A673 (cell line): ENCODE results near the gene SSTR5. TPM values are rescaled to one million over a fixed set of nuclear protein-coding genes. Genes with fewer than 3 reads are reported as not detected.

ENCODE experiments used
- BruUV-seq: library from RNA; stranded (reverse); fragments of 400-500 nt; replicated peaks from 2 replicates; lab custom pipeline; 2021; lab: Mats Ljungman, UMichigan
- CTCF ChIA-PET: fragments of 300-600 bp; sonication (Branson Sonifier 250); formaldehyde crosslinking; loops from one replicate; lab custom pipeline; 2022; ENCODE audit warnings: antibody characterized with exemption; lab: Charles Lee
- POLR2A ChIA-PET: fragments of 300-600 bp; sonication (Branson Sonifier 250); formaldehyde crosslinking; loops from one replicate; lab custom pipeline; 2022; ENCODE audit warnings: antibody characterized with exemption; ENCODE audit not compliant: low non-redundant PET; lab: Charles Lee
- DNase-seq: peaks from one replicate; pipeline ENCODE4 v3.0.0-alpha.2; 2015; ENCODE audit warnings: low spot score
- H3K27ac ChIP-seq: fragments of 200-600 bp; sonication (generic); 2 replicates; pipeline ENCODE4 v1.5.1; 2016; ENCODE audit warnings: mixed run types, low read depth, mild to moderate bottlenecking, mixed read lengths, antibody characterized with exemption, low read length; ENCODE audit not compliant: poor library complexity, severe bottlenecking
- H3K27me3 ChIP-seq: fragments of 200-600 bp; sonication (generic); replicated peaks from 2 replicates; pipeline ENCODE4 v1.6.1; 2017; ENCODE audit warnings: mixed run types, low read depth, mild to moderate bottlenecking, mixed read lengths, antibody characterized with exemption, low read length; ENCODE audit not compliant: insufficient read depth, poor library complexity
- H3K36me3 ChIP-seq: fragments of 200-600 bp; sonication (generic); 2 replicates; pipeline ENCODE4 v1.6.1; 2016; ENCODE audit warnings: mixed run types, mild to moderate bottlenecking, mixed read lengths, antibody characterized with exemption, low read length; ENCODE audit not compliant: insufficient read depth, poor library complexity, severe bottlenecking
- H3K4me1 ChIP-seq: fragments of 200-600 bp; sonication (generic); 2 replicates; pipeline ENCODE4 v1.6.1; 2017; ENCODE audit warnings: mixed run types, mild to moderate bottlenecking, mixed read lengths, antibody characterized with exemption, low read length; ENCODE audit not compliant: insufficient read depth, poor library complexity, severe bottlenecking
- H3K4me3 ChIP-seq: fragments of 200-600 bp; sonication (generic); 2 replicates; pipeline ENCODE4 v1.5.1; 2016; ENCODE audit warnings: low read depth, mixed run types, mild to moderate bottlenecking, mixed read lengths, low read length; ENCODE audit not compliant: poor library complexity, severe bottlenecking
- H3K9me3 ChIP-seq: fragments of 200-600 bp; sonication (generic); 2 replicates; pipeline ENCODE4 v1.6.1; 2016; ENCODE audit warnings: mixed run types, low read depth, mild to moderate bottlenecking, mixed read lengths, antibody characterized with exemption, low read length; ENCODE audit not compliant: poor library complexity, severe bottlenecking
- EZH2 ChIP-seq: fragments of 200-600 bp; sonication (generic); IDR thresholded peaks from 2 replicates; pipeline ENCODE4 v1.6.1; 2017; ENCODE audit warnings: borderline replicate concordance, low read depth, mild to moderate bottlenecking, mixed read lengths, antibody characterized with exemption, low read length; ENCODE audit not compliant: poor library complexity, severe bottlenecking
- intact Hi-C: fragments of 100-400 bp; cut with micrococcal nuclease; formaldehyde crosslinking; loops from one replicate; pipeline ENCODE4 v1.10.0; 2022; ENCODE audit not compliant: unreplicated experiment
- total RNA-seq: library from RNA; stranded (reverse); gene quantifications from 2 replicates; pipeline ENCODE4 v1.2.3, GENCODE V29; 2021
- TF ChIP-seq, protein P1 (sequence below): fragments of 300-800, 200-600 bp; sonication (generic); conservative IDR thresholded peaks from 2 replicates; pipeline ENCODE4 v1.5.1; 2017; ENCODE audit warnings: low read depth, mild to moderate bottlenecking, antibody characterized with exemption, low read length, moderate library complexity, mixed read lengths

SSTR5 gene
- total RNA-seq, 1 experiment from 2014 or later: not detected

DNA sequence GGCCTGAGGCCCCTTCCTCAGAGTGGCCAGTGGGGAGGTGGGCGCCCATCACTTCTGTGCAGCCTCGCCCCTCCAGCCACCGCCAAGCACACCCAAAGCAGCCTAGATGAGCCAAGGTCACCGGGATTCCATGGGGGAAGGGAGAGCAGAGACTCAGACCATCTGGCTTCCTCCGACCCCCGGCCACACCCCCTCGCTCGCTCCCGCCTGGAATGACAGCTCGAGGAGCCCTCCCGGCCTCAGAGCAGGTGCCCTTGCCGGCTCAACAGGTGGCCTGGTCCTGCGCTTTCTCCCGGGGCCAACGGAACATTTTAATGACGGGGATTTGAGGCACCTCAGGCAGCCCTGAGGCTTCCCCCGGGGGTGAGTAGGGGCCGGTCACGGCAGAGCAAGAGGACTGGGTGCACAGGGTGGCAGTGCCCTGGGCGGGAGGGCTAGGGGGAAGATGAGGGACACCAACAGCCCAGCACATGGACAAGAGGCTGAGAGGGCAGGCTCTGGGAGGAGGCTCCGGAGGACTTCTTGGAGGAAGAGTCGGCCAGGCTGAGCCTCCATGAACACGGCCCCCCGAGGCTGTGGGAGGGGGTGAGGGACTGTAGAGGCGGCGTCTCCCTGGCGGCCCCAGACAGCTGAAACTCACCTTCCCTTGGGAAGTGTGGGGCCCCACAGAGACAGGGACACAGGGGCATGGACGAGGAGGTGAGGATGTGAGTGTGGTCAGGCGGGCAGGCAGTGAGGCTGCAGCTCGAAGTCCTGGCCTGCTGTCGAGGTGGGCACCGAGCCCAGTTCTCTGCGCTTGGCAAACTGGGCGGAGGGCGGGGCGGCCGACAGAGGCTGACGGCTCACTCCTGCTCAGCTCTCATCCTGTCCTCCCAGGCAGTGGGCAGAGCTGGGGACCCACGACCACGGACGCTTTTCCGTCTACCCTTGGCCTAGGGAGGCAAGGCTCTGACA lies 36.0 kb downstream of the SSTR5 start:
- TF ChIP-seq EZH2: no peak
- TF ChIP-seq, protein P1, sequence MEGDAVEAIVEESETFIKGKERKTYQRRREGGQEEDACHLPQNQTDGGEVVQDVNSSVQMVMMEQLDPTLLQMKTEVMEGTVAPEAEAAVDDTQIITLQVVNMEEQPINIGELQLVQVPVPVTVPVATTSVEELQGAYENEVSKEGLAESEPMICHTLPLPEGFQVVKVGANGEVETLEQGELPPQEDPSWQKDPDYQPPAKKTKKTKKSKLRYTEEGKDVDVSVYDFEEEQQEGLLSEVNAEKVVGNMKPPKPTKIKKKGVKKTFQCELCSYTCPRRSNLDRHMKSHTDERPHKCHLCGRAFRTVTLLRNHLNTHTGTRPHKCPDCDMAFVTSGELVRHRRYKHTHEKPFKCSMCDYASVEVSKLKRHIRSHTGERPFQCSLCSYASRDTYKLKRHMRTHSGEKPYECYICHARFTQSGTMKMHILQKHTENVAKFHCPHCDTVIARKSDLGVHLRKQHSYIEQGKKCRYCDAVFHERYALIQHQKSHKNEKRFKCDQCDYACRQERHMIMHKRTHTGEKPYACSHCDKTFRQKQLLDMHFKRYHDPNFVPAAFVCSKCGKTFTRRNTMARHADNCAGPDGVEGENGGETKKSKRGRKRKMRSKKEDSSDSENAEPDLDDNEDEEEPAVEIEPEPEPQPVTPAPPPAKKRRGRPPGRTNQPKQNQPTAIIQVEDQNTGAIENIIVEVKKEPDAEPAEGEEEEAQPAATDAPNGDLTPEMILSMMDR: no peak
- H3K4me3 ChIP-seq: no peak overlapping the region
- H3K27ac ChIP-seq: no peak overlapping the region
- CTCF ChIA-PET: no interaction called here
- no peaks in the 10 kb centered on the region for H3K36me3 ChIP-seq
- POLR2A ChIA-PET: no interaction called here
- H3K27me3 ChIP-seq: no peaks in the 10 kb centered on the region
- peaks cover 4% of the 10 kb centered on the region for H3K4me1 ChIP-seq
- intact Hi-C loops: no loop called here
- no peak for DNase-seq
- no TSS peak for BruUV-seq
- no peaks in the 10 kb centered on the region for H3K9me3 ChIP-seq

DNA sequence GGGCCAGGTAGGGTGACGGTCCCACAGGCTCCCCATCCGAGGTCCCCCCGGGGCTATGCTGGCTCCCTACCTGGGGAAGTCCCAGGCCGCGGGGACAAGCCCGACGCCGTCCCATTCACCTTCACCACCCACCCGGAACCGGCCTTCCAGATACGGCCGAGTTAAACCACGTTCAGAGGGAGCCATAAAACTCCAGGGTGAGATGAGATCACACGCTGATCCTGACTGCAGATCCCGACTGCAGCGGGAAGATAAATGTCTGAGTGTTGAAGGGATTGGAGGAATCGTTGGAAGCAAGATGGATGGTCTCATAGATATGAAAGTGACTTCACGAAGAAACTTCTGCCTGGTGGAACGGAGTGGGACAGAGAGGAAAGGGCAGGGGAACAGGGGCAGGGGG lies 37.1 kb downstream of the SSTR5 start:
- POLR2A ChIA-PET: no interaction called here
- DNase-seq: no peak
- intact Hi-C loops: no loop called here
- Histone ChIP-seq H3K27me3 (no peaks in the 10 kb centered on the region), H3K9me3 (no peaks in the 10 kb centered on the region), H3K4me1 (peaks cover 4% of the 10 kb centered on the region), H3K36me3 (no peaks in the 10 kb centered on the region), H3K27ac (no peak overlapping the region), H3K4me3 (no peak overlapping the region)
- CTCF ChIA-PET: no interaction called here
- no TSS peak for BruUV-seq
- TF ChIP-seq, protein P1: no peak
- TF ChIP-seq EZH2: no peak

DNA sequence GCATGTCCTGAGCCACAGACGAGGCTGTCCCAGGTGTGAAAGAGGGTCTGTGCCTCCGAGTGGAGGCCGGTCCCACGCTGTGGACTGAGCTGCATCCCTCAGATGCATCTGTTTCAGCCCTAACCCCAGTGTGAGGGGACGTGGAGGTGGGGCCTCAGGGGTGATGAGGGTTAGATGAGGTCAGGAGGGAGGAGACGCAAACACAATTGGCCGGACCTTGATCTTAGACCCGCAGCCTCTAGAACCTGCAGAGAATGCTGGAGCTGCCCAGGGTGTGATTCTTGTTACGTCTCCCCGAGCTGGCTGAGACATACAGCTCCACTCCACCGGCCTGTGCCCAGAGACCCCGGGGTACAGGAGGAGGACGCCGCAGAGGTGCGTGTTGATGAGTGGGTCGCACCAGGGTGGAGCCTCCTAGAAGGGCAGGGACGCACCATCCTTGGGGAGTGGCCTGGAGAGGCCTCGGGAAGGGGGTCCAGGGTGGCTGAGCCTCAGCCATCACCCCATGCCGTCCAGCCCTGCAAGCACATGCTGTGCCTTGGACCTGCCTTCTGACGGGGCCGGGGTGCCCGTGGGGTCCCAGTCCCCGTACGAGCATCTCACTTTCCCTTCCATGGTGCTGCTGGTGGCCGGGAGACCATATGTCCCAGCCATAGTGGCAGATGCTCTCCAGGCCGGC lies 40.1 kb downstream of the SSTR5 start:
- TF ChIP-seq, protein P1: no peak
- no peak for TF ChIP-seq EZH2
- no peak for DNase-seq
- no peaks in the 10 kb centered on the region for H3K27me3 ChIP-seq
- no peaks in the 10 kb centered on the region for H3K4me1 ChIP-seq
- intact Hi-C loops: no loop called here
- ChIA-PET CTCF (no interaction called here), POLR2A (no interaction called here)
- BruUV-seq: no TSS peak
- no peak overlapping the region for H3K27ac ChIP-seq
- no peak overlapping the region for H3K4me3 ChIP-seq
- no peaks in the 10 kb centered on the region for H3K9me3 ChIP-seq
- H3K36me3 ChIP-seq: no peaks in the 10 kb centered on the region
